OCI-LY1 (cell line): ENCODE results near the gene SMIM7.

Experiments used
- CTCF ChIP-seq: fragments of 200-600 bp; sonication (generic), shearing (Covaris generic); IDR thresholded peaks from 2 replicates; pipeline ENCODE4 v1.5.1; 2017; ENCODE audit warnings: mild to moderate bottlenecking, antibody characterized with exemption, low read length, moderate library complexity, mixed read lengths
- EZH2 ChIP-seq: fragments of 200-600 bp; sonication (generic), shearing (Covaris generic); IDR thresholded peaks from 2 replicates; pipeline ENCODE4 v1.8.0; 2017; ENCODE audit warnings: borderline replicate concordance, mixed run types, mild to moderate bottlenecking, antibody characterized with exemption, low read length, moderate library complexity, mixed read lengths

GRCh38 chr19:16650821-16651220, 9.1 kb downstream of the SMIM7 start:
- no peak for TF ChIP-seq CTCF
- no peak for TF ChIP-seq EZH2
